Measurements from ENCODE around the gene MCTP2.
"Not testable (repeated sequence)": the region's sequence is repeated elsewhere in the genome, so short reads cannot be mapped to it uniquely, and the experiment has no call there.

Gene MCTP2

DNA sequence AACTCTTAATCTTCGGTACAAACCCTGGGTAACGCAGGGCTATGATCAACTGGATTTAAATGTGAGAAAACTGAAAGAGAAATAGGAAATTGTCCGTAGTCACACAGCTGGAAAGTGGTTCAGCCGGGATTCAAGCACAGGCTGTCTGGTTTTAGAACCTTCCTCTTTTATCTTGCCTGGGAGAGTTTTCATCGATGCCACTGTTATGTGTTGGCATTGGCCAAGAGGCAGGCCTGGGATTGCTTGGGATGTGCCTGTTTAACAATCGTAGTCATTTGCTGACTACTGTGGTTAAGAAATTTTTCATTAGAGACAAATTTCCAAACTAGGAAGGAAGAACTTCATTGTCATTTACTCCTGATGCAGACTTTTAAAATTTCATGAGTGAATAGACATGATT is 4.3 kb downstream of the MCTP2 start:
- DNase-seq, result no peak

DNA sequence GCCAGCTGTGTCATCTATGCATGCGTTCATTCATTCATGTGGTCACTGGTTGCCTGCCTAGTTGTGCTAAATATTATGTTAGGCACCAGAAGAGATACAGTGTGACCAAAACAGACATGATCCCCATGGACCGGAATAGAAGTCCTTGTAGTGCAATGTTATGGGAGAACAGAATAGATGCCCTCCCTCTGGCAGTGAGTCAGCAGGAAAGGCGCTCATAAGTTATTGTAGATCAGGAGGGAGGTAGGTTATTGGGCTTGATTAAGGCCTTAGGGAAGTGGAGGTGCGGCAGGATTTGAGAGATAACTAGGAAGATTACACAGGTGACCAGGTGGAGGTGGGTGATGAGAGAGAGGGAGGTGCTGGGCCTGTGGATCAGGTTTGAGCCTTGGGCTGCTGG is 5.2 kb downstream of the MCTP2 start:
- DNase-seq, result no peak

DNA sequence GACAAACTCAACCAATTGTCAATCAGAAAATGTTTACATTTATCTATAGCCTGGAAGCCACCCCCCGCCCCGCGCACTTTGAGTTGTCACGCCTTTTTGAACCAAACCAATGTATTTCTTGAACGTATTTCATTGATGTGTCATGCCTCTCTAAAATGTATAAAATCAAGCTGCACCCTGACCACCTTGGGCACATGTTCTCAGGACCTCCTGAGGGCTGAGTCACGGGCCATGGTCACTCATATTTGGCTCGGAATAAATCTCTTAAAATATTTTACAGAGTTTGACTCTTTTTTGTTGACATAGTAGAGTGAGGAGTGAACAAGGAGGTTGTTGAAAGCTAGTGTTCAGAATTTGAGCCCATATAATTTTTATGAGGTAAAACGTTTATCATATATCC is 6.5 kb downstream of the MCTP2 start:
- DNase-seq, result no peak

DNA sequence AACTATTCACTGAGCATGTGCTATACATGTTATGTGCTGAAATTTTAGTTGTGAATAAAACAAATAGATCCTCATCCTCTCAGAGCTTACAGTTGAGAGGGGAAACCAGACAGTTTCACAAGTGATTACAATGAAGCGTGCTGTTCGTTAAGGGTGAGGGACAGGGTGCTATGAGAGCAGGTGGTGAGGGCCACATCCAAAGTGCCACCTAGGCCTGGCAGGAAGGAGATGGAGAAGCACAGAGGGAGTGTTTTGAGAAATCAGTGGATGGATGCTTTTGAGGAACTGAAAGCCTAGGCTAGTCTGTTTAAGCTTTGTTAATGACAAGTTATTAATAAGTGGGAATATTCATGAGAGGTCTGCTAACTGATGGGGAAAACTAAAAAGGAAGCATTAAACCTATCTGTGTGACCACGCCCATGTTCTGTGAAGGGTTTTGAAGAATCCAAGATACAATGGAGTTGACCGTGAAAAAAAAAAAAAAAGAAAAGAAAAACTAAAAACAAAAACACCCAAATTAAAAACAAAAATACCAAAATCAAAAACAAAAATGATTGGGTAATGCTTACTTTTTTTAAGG is 7.3 kb downstream of the MCTP2 start:
- DNase-seq, result no peak

DNA sequence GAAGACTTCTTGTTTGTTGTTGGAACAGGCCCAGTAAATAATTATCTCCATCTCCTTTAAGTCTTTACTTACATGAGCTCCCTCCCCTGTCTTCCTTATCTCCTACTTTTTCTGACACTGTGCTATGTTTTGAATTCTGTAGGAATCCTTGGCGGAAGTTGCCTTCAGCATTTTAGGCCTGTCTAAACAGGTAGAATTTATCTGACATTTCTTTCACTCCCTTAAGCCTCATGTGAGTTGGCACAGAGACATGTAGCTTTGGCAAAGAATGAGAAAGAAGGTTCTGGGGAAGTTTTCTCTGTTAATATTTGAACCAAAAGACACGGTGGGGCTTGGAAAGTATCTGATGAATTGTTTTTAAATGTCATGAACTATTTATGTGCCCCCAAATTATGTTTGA is 8.1 kb downstream of the MCTP2 start:
- no peak for DNase-seq

DNA sequence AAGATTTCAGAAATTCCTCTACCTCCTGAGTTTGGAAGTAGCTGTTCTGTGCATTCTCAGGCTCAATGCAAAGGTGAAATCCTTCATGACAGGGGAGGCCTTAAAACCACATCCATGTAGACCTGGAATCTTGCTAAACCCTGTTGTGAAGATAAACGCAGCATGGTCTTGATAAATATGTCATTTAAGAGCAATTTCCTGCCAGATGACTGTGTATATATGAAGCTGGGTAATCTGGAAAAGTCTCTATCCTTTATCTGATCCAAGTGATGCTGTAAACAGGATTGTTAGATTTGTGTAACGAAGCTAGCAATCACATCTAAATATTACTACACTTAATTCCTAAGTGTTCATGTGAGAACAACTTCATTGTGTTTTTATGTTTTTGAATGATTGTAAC is 9.1 kb downstream of the MCTP2 start:
- DNase-seq, result no peak

DNA sequence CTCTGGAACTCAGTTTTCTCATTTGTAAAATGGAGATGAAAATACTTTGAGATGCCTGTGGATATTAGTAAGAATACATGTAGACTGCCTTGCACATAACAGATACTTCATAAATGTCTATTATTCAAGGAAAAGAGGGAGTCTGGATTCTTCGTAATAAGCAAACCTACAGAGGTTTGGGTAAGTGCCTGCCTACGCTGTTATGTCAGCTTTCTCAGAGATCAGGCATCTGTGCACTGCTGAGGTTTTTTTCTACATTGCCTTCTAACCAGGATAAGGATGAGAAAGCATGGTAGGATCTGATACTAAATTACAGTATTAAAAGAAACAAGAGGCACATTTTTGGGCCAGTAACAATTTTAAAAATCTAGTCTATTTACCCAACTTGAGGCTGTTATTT is 10.9 kb downstream of the MCTP2 start:
- no peak for DNase-seq

DNA sequence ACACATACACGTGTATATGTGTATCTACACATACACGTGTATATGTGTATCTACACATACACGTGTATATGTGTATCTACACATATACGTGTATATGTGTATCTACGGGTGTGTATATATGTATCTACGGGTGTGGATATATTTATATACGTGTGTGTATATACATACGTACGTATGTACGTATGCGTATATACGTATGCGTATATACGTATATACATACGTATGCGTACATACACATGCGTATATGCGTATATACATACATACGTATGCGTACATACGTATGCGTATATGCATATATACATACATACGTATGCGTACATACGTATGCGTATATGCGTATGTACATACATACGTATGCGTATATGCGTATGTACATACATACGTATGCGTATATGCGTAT is 11.6 kb downstream of the MCTP2 start:
- DNase-seq, result not testable (repeated sequence)

DNA sequence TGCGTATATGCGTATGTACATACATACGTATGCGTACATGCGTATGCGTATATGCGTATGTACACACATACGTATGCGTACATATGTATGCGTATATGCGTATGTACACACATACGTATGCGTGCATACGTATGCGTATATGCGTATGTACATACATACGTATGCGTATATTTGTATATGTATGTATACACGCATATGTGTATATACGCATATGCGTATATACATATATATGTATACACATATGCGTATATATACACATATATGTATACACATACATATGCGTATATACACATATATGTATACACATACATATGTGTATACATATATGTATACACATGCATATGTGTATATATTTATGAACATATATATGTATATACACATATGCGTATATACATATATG is 12.1 kb downstream of the MCTP2 start:
- no peak for DNase-seq

DNA sequence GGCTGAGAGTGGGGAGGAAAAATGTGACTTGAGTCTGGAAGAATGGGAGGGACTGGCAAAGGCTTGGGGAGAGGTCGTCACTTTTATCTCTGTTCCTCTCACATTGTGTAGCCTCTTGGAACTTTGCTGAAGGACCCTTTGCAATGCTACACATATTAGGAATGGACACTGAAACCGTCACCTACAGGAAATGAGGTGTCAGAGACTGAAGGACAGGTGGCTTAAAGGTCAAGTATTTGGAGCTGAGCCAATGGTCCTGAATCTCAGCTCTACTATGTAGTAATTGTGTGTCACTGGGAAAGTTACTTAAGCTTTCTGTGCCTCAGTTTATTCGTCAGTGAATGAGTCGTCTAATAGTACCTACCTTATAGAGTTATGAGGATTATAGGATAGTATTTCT is 14.7 kb downstream of the MCTP2 start:
- DNase-seq, result no peak

DNA sequence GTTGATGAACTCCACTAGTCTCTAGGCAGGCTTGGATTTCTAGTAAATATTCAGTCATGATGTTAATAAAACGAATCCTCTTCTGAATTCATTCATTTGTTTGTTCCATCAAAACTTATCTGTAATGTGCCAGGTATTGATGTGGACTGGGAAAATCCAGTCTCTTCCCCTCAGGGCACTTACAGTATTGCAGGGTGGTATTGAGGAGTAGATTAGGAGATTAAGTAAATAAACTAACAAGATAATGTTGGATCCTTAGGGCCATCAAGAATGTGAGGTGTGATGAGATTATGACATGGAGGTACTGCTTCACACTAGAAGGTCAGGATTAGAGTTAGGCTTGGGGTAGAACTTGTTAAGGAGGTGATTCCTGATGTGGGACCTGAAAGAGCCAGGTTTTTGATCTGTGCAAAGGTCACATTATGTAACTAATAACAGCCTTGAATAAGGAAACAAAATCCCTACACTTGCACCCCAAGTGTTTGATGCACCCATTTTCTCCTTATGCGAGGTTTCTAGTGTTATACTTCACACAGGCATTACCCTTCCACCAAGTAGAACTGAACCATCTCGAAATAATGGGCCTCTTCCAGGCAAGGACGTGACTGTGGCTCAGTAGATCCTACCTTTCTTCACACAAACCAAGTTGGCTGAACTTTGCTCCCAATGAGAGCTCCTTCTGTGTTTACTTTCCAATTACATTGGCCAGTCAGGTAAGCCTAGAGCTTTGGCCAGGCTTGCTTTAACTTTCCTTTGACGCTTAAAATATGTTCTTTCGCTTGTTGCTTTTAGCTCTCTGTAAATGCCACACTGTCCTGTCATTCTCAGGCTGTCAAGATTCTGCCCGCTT is 16.7 kb downstream of the MCTP2 start:
- DNase-seq, result no peak

DNA sequence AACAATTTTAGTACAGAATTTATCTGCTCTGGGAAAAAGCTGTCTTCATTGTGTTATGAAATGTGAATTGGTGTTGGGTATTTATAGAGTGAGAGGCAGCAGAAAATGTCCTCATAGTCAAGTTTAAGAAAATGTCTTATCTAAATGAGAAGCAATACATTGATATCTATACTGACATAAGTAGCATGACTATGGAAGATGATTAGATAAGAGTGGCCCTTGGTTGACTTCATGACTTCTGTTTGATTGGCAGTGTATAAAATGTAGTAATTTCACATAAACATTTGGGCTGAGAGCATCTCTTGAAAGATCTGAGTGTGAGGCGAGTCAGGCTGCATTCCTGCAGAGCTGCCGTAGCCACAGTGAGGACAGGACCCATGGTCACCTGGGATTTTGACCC is 19.4 kb downstream of the MCTP2 start:
- DNase-seq, result no peak

DNA sequence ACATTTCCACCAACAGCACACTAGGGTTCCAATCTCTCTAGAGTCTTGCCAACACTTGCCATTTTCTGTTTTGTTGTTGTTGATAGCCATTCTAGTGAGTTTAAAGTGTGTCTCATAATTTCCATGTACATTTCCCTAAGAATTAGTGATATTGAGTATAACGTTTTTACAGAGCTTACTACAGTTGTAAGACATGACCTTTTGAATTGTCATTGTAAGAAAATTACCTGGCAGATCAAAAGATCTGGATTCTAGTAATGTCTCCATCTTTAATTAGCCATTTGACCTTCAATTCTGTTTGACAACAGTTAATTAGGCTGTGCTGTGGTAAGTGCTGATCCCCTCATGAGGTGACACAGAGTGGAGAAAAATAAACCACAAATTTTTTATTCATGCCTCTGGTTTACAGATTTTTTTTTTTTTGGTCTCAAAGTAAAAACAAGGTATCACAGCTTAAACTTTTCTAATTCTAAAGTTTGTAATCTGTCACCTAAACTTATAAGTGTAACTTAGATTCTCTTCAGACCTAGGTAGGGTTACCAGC is 20.9 kb downstream of the MCTP2 start:
- no peak for DNase-seq

DNA sequence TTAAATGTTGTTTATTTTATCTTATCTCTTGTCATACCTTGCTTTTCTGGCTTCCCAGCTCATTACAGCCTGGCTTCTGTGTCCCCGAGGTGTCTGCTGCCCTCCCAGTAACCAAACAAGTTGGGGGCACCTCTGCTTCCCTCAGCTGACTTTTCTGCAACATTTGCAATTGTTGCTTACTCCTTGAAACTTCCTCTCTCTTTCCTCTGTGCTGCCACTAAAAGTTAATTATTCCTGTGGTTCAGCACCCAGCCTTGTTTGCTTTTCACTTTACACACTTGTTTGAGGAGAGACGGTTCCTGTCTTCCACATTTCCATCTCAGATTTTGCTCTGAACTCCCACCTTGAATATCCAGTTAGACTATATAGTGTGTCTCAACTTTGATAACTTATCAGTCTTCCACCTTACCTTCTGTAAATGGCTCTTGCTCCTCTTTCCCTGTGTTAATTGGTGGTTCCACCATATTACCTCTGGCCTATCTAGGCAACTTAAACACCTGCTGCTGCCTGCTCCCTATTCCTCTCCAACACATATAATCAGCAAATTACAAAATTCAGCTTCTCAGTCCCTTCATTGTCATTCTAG is 21.6 kb downstream of the MCTP2 start:
- DNase-seq, result no peak

DNA sequence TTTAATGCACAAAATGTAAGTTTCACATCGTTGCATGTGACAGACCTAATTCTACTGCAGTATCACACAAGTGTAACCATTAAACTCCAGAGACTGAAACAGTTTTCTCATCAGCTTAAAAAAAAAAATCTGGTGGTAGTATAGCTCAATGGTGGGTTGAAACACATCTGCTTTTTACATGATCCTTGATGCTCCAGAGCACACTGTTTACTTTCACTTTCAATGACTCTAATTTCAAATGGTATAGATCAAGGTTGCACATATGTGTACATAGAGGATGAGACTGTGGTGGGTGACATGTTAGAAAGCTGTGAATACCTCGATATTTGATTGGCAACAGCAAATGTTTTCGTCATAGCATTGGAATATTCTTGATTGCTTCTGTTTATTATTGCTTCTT is 22.4 kb downstream of the MCTP2 start:
- DNase-seq, result no peak

DNA sequence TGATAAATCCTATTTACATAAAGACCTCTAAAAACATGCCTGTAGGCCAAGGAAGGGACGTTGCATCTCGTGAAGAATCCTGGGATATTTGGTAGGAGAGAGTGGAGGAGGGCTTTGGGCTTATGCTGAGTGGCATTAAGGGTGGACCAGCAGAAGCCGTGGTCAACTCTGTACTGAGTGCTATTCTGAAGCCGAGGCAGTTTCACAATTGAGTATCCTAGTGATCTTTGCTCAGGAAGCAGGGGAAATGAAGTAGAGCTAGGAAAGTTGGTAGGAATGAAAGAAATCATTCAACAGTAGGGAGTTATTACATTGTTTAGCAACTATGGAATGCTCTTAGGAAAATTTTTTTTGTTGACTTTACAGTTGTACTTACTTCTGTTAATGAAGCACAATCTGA is 24.2 kb downstream of the MCTP2 start:
- DNase-seq, result no peak

DNA sequence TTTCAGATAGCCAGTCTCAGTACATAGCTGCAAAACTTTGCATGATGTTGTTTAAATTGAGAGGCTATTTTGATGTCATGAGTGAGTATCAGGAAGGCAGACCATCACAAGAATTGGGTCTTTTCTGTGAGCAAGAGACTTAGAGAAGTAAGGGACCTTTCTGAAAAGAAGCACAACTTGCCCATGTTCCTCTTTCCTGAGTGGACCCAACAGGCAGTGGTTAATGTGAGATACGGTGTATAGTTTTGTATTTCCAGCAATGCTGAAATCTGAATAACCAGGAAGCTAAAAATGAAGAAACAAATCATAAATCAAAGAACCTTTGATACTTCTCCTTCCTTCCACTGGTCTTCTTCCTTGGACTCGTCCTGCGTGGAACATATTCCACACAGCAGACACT is 25.1 kb downstream of the MCTP2 start:
- DNase-seq, result no peak

DNA sequence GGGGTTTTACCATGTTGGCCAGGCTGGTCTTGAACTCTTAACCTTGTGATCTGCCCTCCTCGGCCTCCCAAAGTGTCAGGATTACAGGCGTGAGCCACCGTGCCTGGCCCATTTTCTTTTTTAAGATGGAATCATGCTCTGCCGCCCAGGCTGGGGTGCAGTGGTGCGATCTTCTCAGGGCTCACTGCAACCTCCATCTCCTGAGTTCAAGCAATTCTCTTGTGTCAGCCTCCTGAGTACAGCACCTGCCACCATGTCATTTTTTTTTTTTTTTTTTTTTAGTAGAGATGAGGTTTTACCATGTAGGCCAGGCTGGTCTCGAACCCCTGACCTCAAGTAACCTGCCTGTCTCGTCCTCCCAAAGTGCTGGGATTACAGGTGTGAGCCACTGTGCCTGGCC is 26.4 kb downstream of the MCTP2 start:
- DNase-seq, result not testable (repeated sequence)

DNA sequence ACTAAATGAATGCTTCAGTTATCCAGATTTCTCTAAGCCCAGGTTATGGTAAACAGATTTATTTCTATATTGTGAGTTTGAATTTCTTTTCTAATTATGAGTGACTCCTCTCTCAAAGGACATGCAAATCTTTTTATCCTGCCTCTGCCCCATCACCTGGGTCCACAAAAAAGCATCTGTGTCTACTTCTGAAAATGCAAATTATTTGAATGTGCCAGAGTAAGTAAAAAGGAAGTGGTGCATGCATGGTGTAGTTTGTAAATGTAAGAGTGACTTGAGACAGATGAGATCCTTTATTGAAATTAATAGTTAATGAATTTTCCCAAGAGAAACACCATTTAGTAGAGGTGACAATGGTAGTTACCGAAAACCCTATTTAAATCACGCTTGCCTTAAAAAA is 26.9 kb downstream of the MCTP2 start:
- no peak for DNase-seq

DNA sequence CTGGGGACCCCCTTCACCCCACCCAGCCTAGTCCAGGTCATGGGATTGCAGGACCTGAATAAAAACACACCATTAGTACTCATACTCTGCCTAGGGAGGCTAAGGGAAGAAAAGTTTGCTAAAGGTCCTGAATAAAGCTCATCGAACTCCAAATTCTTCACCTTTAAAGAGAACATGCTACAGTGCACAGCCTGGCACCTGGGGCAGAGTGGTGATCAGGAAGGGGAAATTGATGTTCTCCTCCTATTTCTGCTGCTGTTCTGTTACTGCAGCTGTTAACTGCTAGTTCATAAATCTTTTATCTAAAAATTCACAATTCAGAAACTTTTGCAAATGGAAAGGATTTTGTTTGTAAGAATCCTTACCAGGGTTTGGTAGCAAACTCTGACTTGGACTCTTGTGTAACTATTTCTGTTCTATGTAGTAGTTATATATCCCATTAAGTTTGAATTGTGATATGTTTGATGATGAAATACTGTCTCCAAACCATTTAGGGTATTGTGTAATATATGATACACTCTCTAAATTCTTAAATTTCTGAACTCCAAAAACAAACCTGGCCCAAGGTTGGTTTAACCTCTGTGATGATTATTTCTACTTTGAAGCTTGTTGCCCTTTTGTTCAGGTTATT is 27.9 kb downstream of the MCTP2 start:
- DNase-seq, result no peak

DNA sequence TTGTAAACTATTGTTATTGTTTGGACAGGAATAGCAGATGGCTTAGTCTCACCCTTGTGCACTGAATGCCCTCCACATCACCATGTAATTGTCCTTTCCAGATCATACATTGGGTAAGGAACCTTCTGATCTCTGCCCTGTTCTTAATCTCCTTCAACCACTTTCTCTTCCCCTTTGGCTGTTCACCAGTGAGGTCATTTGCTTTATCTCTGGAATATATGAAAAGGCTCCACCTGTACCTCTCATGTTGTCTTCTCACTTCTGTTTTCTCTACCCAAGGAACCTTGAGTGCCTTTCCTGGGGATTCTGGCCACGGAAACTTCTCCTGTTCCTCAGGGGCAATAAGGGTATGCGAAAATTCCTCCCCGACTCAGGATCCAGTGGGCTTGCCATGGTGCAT is 28.5 kb downstream of the MCTP2 start:
- no peak for DNase-seq

DNA sequence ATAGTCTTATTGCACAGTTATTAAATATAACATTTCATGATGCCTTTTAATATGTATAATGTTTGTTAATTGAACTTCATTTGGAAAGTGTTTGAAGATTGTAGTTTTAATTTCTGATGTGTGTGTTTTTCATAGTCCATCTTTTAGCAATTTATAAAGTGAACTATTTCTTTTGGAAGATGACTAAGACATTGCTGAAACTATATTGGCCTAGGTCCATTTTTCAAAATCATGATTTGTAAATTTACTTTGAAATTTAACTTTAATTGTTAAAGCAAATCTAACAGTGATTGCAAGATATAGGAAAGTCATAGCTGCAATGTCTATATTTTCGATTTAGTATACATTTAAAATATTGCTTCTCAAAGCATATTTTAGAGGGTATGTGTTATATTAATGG is 30.8 kb downstream of the MCTP2 start:
- DNase-seq, result no peak

DNA sequence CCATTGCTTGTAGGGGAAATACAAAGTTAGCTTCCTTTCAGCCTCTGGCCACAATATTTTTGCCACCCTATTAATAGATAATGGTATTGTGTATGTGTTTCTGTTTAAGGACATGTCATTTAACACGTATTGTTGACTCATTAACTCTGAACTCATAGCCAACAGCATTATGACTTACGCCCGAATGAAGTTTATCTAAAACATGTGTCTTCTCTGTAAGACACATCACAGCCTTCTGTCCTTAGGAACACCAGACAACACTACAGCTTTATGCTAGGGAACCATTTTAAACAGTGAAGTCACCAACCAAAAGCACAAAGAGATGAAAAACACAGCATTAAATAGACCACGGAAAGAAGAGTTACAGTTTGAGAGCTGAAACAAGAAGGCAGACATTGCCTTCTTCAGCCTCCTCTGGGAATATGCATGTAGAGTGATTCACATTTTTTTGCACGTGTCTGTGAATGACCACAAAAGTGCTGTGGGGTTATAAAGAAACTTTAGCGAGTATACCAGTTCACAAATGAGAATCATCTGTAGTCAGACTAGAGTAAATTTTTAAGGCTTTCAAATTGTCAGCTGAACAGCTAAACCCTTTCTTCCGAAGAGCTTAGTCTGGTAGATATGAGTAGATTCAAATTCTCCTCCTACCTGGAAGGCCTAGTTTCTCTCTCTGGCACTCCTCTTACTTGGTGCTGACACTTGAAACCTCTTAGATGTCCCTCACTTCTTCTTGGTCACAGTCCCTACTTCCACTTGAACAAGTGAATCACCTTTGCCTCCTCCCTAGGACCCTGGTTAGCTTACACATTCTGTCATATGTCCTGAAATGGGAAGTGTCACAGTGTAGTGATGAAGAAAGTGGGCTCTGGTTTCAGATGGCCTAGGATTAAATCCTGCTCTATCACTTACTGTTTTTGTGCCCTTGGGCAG is 32.2 kb downstream of the MCTP2 start:
- DNase-seq, result no peak

Measured in NCI-H1694 treated with DMSO at 0.1 percent for 48 hours (cell line).